SU-DHL-6 (cell line): Measurements from ENCODE around the gene SRF.

Source experiments
- H2AFZ ChIP-seq: fragments of 200-600 bp; sonication (generic); 2 replicates; pipeline ENCODE4 v1.6.1; 2014; ENCODE audit warnings: low read depth, mild to moderate bottlenecking, moderate library complexity, mixed read lengths, antibody characterized with exemption, low read length; ENCODE audit not compliant: severe bottlenecking
- H3F3A ChIP-seq: fragments of 200-600 bp; shearing (Covaris generic); 2 replicates; pipeline ENCODE4 v1.6.0; 2016; ENCODE audit warnings: antibody characterized with exemption, mild to moderate bottlenecking; ENCODE audit not compliant: insufficient read depth
- H3K27ac ChIP-seq: fragments of 200-600 bp; sonication (generic); 2 replicates; pipeline ENCODE4 v1.5.1; 2016; ENCODE audit warnings: low read depth, mild to moderate bottlenecking, low read length, moderate library complexity, mixed read lengths
- H3K27me3 ChIP-seq: fragments of 200-600 bp; sonication (generic), shearing (Covaris generic); 2 replicates; pipeline ENCODE4 v1.6.0; 2014; ENCODE audit warnings: mild to moderate bottlenecking, low read length
- H3K36me3 ChIP-seq: fragments of 200-600 bp; sonication (generic); 2 replicates; pipeline ENCODE4 v1.6.1; 2014; ENCODE audit warnings: mild to moderate bottlenecking, low read length, mixed read lengths
- H3K4me2 ChIP-seq: fragments of 300-600, 200-600 bp; shearing (Covaris generic), sonication (generic); 2 replicates; pipeline ENCODE4 v1.6.0; 2014; ENCODE audit warnings: low read length, low read depth, mild to moderate bottlenecking; ENCODE audit not compliant: poor library complexity, severe bottlenecking
- H3K4me3 ChIP-seq: fragments of 200-600 bp; sonication (generic); 2 replicates; pipeline ENCODE4 v1.5.1; 2014; ENCODE audit warnings: antibody characterized with exemption, low read length, mild to moderate bottlenecking, mixed read lengths; ENCODE audit not compliant: insufficient read depth, poor library complexity, severe bottlenecking
- H3K79me2 ChIP-seq: fragments of 200-600 bp; sonication (generic); 2 replicates; pipeline ENCODE4 v1.6.1; 2014; ENCODE audit warnings: mild to moderate bottlenecking, low read length, moderate library complexity; ENCODE audit not compliant: insufficient read depth
- H3K9ac ChIP-seq: fragments of 200-600 bp; sonication (generic); 2 replicates; pipeline ENCODE4 v1.7.0; 2014; ENCODE audit warnings: mild to moderate bottlenecking, low read length
- H3K9me2 ChIP-seq: fragments of 200-600 bp; sonication (generic); replicated peaks from 2 replicates; pipeline ENCODE4 v1.6.1; 2014; ENCODE audit warnings: low read length; ENCODE audit not compliant: insufficient read depth
- H3K9me3 ChIP-seq: fragments of 200-600 bp; sonication (generic); 2 replicates; pipeline ENCODE4 v1.6.1; 2014; ENCODE audit warnings: low read length, mixed read lengths; ENCODE audit not compliant: insufficient read depth
- H4K20me1 ChIP-seq: fragments of 200-600 bp; sonication (generic); 2 replicates; pipeline ENCODE4 v1.6.1; 2014; ENCODE audit warnings: low read depth, mild to moderate bottlenecking, antibody characterized with exemption, low read length, moderate library complexity, mixed read lengths
- EZH2phosphoT487 ChIP-seq: fragments of 200-600 bp; sonication (generic), shearing (Covaris generic); conservative IDR thresholded peaks from 2 replicates; pipeline ENCODE4 v1.6.1; 2018; ENCODE audit warnings: mild to moderate bottlenecking, antibody characterized with exemption, low read length, moderate library complexity, mixed read lengths
- TF ChIP-seq, protein P1 (sequence below): fragments of 200-600 bp; sonication (generic); IDR thresholded peaks from one replicate; pipeline ENCODE4 v1.5.1; 2017; ENCODE audit warnings: antibody characterized with exemption, mild to moderate bottlenecking, low read length, moderate library complexity; ENCODE audit not compliant: insufficient read depth, poor library complexity, severe bottlenecking

Gene SRF

GRCh38 chr6:43173591-43174262 lies 2.7 kb downstream of the SRF start:
- H3K9me2 ChIP-seq, result no peaks in the 10 kb centered on the region
- no peaks in the 10 kb centered on the region for H3K9me3 ChIP-seq
- peaks cover 25% of the 10 kb centered on the region for H3F3A ChIP-seq
- H4K20me1 ChIP-seq, result peaks cover 5% of the 10 kb centered on the region; the same call in 1 of the 2 replicates
- H3K4me2 ChIP-seq, result peak overlapping the region; percentile 77
- no peak overlapping the region for H2AFZ ChIP-seq
- H3K79me2 ChIP-seq, result peaks cover 28% of the 10 kb centered on the region
- H3K4me3 ChIP-seq, result peak overlapping the region; percentile 91
- peaks cover 14% of the 10 kb centered on the region for H3K36me3 ChIP-seq
- H3K27me3 ChIP-seq, result no peaks in the 10 kb centered on the region
- H3K27ac ChIP-seq, result peak overlapping the region; percentile 68
- TF ChIP-seq, protein P1, sequence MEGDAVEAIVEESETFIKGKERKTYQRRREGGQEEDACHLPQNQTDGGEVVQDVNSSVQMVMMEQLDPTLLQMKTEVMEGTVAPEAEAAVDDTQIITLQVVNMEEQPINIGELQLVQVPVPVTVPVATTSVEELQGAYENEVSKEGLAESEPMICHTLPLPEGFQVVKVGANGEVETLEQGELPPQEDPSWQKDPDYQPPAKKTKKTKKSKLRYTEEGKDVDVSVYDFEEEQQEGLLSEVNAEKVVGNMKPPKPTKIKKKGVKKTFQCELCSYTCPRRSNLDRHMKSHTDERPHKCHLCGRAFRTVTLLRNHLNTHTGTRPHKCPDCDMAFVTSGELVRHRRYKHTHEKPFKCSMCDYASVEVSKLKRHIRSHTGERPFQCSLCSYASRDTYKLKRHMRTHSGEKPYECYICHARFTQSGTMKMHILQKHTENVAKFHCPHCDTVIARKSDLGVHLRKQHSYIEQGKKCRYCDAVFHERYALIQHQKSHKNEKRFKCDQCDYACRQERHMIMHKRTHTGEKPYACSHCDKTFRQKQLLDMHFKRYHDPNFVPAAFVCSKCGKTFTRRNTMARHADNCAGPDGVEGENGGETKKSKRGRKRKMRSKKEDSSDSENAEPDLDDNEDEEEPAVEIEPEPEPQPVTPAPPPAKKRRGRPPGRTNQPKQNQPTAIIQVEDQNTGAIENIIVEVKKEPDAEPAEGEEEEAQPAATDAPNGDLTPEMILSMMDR, result no peak
- TF ChIP-seq EZH2phosphoT487, result no peak
- H3K9ac ChIP-seq, result peak overlapping the region; percentile 90

DNA sequence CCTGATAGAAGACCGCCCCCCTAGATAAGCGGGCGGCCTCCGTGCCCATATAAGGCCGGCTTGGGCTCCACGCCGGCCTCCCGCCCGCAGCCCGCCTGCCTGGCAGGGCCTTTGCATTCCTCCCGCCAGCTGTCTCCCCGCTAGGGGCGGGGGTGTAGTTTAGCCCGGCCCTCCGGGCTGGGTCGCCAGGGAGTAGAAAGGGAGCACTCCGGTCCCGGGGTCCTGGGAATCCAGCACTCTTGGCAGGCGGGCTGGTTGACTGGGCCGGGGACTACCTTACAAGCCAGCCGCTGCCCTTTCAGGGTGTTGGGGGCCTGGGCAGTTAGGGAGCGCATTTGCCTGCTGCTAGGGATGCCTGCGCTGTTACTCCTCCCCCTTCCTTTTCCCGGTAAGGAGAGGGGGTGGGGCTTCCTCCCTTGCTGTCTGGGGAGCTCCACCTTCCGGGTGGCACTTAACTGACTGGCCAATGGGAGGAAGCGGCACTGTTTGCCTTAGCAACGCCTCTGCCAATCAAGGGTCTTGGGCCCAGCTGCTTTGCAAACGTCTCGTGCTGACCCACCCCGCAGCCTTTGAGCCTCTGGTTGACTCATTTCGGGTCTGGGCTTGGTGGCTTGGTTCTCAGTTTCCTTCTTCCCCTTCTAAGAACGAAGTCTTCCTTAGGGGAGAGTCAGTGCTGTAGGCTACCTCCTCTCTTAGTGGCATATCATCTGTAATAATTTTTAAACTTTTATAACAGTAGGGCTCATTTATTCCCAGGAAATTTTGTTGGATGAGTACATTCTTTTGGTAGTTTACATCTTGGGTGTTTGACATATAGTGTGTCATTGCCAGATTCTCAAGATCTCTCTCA lies 3.4 kb downstream of the SRF start:
- Histone ChIP-seq H3K4me3 (peak overlapping the region; percentile 20), H2AFZ (no peak overlapping the region), H3K36me3 (peaks cover 14% of the 10 kb centered on the region), H3F3A (peaks cover 19% of the 10 kb centered on the region), H3K9ac (peak overlapping the region; percentile 90), H4K20me1 (peaks cover 5% of the 10 kb centered on the region; the same call in 1 of the 2 replicates), H3K9me2 (no peaks in the 10 kb centered on the region), H3K79me2 (peaks cover 28% of the 10 kb centered on the region), H3K27ac (peak overlapping the region; percentile 68), H3K9me3 (no peaks in the 10 kb centered on the region), H3K4me2 (peak overlapping the region; percentile 77), H3K27me3 (no peaks in the 10 kb centered on the region)
- TF ChIP-seq, protein P1, result no peak
- TF ChIP-seq EZH2phosphoT487, result no peak

- Histone ChIP-seq H3K4me3 (no peak overlapping the region), H3K79me2 (peaks cover 28% of the 10 kb centered on the region), H4K20me1 (peaks cover 5% of the 10 kb centered on the region; the same call in 1 of the 2 replicates), H3K9ac (no peak overlapping the region), H3K9me2 (no peaks in the 10 kb centered on the region), H3K4me2 (no peak overlapping the region), H3K9me3 (no peaks in the 10 kb centered on the region), H3K27ac (no peak overlapping the region), H3K36me3 (peaks cover 14% of the 10 kb centered on the region), H2AFZ (no peak overlapping the region), H3K27me3 (no peaks in the 10 kb centered on the region), H3F3A (peaks cover 26% of the 10 kb centered on the region)
- TF ChIP-seq EZH2phosphoT487, result no peak
- TF ChIP-seq, protein P1, result no peak
Observed at GRCh38 chr6:43175676-43176422, 4.8 kb downstream of the SRF start.
